HepG2 (cell line): ENCODE data around the gene C16orf78. TPM values are rescaled to one million over a fixed set of nuclear protein-coding genes. Genes with fewer than 3 reads are reported as not detected.

Experiments used
- ATAC-seq: fragments of 200-7000 bp; cut with Tn5 transposase; 3 replicates; pipeline ENCODE4 v1.9.1; 2020; ENCODE audit warnings: mild to moderate bottlenecking, moderate library complexity
- BruUV-seq: library from RNA; stranded (reverse); fragments of 400-500 nt; replicated peaks from 2 replicates; lab custom pipeline; 2021; lab: Mats Ljungman, UMichigan
- CTCF ChIA-PET: fragments of 300-600 bp; formaldehyde crosslinking; extraction: SDS; loops from one replicate; lab custom pipeline; 2021; ENCODE audit warnings: low total read pairs, inconsistent platforms, low intra/inter-chr PET ratio; lab: Yijun Ruan, JAX
- POLR2A ChIA-PET: fragments of 350-600 bp; sonication (Branson Sonifier 250); formaldehyde crosslinking; loops from one replicate; lab custom pipeline; 2020; ENCODE audit warnings: antibody characterized with exemption, inconsistent platforms; lab: Yijun Ruan, JAX
- DNase-seq: peaks from one replicate; pipeline ENCODE4 v3.0.0-alpha.2; 2015; ENCODE audit warnings: low spot score
- FAIRE-seq: peaks from 3 replicates; lab custom pipeline; 2011; peaks lifted over from hg19 to GRCh38; lab: Jason Lieb, UNC
- H2AFZ ChIP-seq: one replicate; pipeline ENCODE4 v1.6.1; 2011; ENCODE audit warnings: low read length, inconsistent platforms
- H3K27ac ChIP-seq: fragments of 300-600 bp; 3 replicates; pipeline ENCODE4 v1.8.0; 2011; ENCODE audit warnings: mixed run types, mild to moderate bottlenecking, mixed read lengths, low read length, inconsistent platforms; ENCODE audit not compliant: insufficient read depth; ENCODE audit errors: extremely low read length
- H3K27me3 ChIP-seq, 2 experiments: fragments of 200-600 bp in 1 of 2; 2 replicates in 1 of 2; 3 replicates in 1 of 2; pipeline versions ENCODE4 v1.6.0 to v1.8.0; 2011; ENCODE audit warnings: low read length in 2 of 2, mild to moderate bottlenecking in 2 of 2, moderate library complexity in 2 of 2, inconsistent platforms in 1 of 2; ENCODE audit not compliant: insufficient read depth in 2 of 2, control insufficient read depth in 1 of 2
- H3K36me3 ChIP-seq, 2 experiments: fragments of 200-600 bp in 1 of 2; replicated peaks in 1 of 2; 2 replicates in 1 of 2; 3 replicates in 1 of 2; pipeline versions ENCODE4 v1.5.1 to v1.8.0; 2011; ENCODE audit warnings: low read length in 2 of 2, inconsistent platforms in 1 of 2; ENCODE audit not compliant: insufficient read depth in 2 of 2, control insufficient read depth in 1 of 2
- H3K4me1 ChIP-seq: 2 replicates; pipeline ENCODE4 v1.5.1; 2012; ENCODE audit warnings: low read length, inconsistent platforms; ENCODE audit not compliant: insufficient read depth
- H3K4me2 ChIP-seq: 2 replicates; pipeline ENCODE4 v1.6.0; 2011; ENCODE audit warnings: low read depth, low read length, inconsistent platforms
- H3K4me3 ChIP-seq, 3 experiments: fragments of 200-600 bp in 1 of 3; sonication (generic), shearing (Covaris generic) in 1 of 3; replicated peaks in 1 of 3; 2 replicates each; pipeline ENCODE4 v1.5.1; 2011 to 2016; ENCODE audit warnings: low read length in 3 of 3, inconsistent platforms in 2 of 3, low read depth in 2 of 3, mild to moderate bottlenecking in 2 of 3, control low read depth in 1 of 3, mixed read lengths in 1 of 3; ENCODE audit not compliant: insufficient read depth in 1 of 3
- H3K79me2 ChIP-seq: one replicate; pipeline ENCODE4 v1.6.1; 2011; ENCODE audit warnings: low read length, inconsistent platforms; ENCODE audit not compliant: insufficient read depth
- H3K9ac ChIP-seq: 2 replicates; pipeline ENCODE4 v1.6.0; 2011; ENCODE audit warnings: mild to moderate bottlenecking, low read depth, low read length, inconsistent platforms; ENCODE audit not compliant: insufficient read depth
- H3K9me3 ChIP-seq: 2 replicates; pipeline ENCODE4 v1.5.1; 2012; ENCODE audit warnings: mild to moderate bottlenecking, low read length
- H4K20me1 ChIP-seq: 2 replicates; pipeline ENCODE4 v1.6.0; 2011; ENCODE audit warnings: inconsistent platforms, mild to moderate bottlenecking, low read length, moderate library complexity; ENCODE audit not compliant: insufficient read depth
- CC2D1A ChIP-seq: sonication (generic); formaldehyde crosslinking; IDR thresholded peaks from 2 replicates; pipeline ENCODE4 v1.8.1; 2023; ENCODE audit warnings: mild to moderate bottlenecking, missing genetic modification reagents
- HMG20A ChIP-seq: IDR thresholded peaks from 2 replicates; pipeline ENCODE4 v1.6.1; 2016; ENCODE audit warnings: borderline replicate concordance
- HNF4G ChIP-seq, 2 experiments: sonication (generic) in 1 of 2; formaldehyde crosslinking in 1 of 2; IDR thresholded peaks; 2 replicates each; pipeline versions ENCODE4 v1.4.0 to v1.6.1; 2011 to 2020; ENCODE audit warnings: borderline replicate concordance in 2 of 2, low read depth in 2 of 2, mild to moderate bottlenecking in 2 of 2, low read length in 1 of 2, missing genetic modification reagents in 1 of 2, moderate library complexity in 1 of 2
- PAF1 ChIP-seq: IDR thresholded peaks from 2 replicates; pipeline ENCODE4 v1.6.1; 2016; ENCODE audit warnings: missing genetic modification reagents, missing compliant biosample characterization
- YEATS2 ChIP-seq: sonication (generic); formaldehyde crosslinking; IDR thresholded peaks from 2 replicates; pipeline ENCODE4 v1.4.0; 2020; ENCODE audit warnings: missing genetic modification reagents, borderline replicate concordance
- ZNF253 ChIP-seq: sonication (generic); formaldehyde crosslinking; IDR thresholded peaks from 2 replicates; pipeline ENCODE4 v1.8.0; 2022; ENCODE audit warnings: mild to moderate bottlenecking, missing genetic modification reagents, borderline replicate concordance
- ZNF317 ChIP-seq: sonication (generic); formaldehyde crosslinking; IDR thresholded peaks from 2 replicates; pipeline ENCODE4 v1.5.0; 2020; ENCODE audit warnings: mild to moderate bottlenecking, missing genetic modification reagents
- WGBS: methylation state at CpG from one replicate; pipeline ENCODE4 v1.1.6; 2017; ENCODE audit warnings: low lambda C conversion rate; 5-methylcytosine and 5-hydroxymethylcytosine counted together
- in situ Hi-C: cut with HindIII; loops from 2 replicates; pipeline ENCODE4 v1.10.0; 2017; ENCODE audit warnings: low pct_unique_long_range_greater_than_20kb; ENCODE audit not compliant: extremely low pct_ligation_motif_present
- intact Hi-C: fragments of 100-400 bp; cut with micrococcal nuclease; formaldehyde crosslinking; loops from one replicate; pipeline ENCODE4 v1.10.0; 2022; ENCODE audit not compliant: unreplicated experiment
- polyA plus RNA-seq, 8 experiments: library from polyadenylated mRNA; depleted of rRNA in 3 of 8; stranded (reverse) in 7 of 8; unstranded in 1 of 8; fragments of >200 nt; fragmentation: Illumina TruSeq in 4 of 8; extraction: Trizol in 4 of 8; gene quantifications; 2 replicates each; pipeline versions ENCODE4 v1.2.1 to v1.2.3, GENCODE V29; 2011 to 2016; ENCODE audit warnings: low read depth in 4 of 8, missing spikeins in 1 of 8, mixed read lengths in 1 of 8; ENCODE audit not compliant: insufficient read depth in 1 of 8
- total RNA-seq, 5 experiments: library from RNA; depleted of rRNA; stranded (reverse); fragments of >200 nt; fragmentation: Illumina TruSeq; extraction: Trizol; gene quantifications; 2 replicates each; pipeline ENCODE4 v1.2.3, GENCODE V29; 2016; ENCODE audit warnings: low read depth in 1 of 5
- TF ChIP-seq, protein P1 (sequence below): sonication (generic); formaldehyde crosslinking; IDR thresholded peaks from 2 replicates; pipeline ENCODE4 v1.5.1; 2020; ENCODE audit warnings: mild to moderate bottlenecking, missing genetic modification reagents, borderline replicate concordance
- TF ChIP-seq, protein P2 (sequence below): sonication (generic); formaldehyde crosslinking; IDR thresholded peaks from 2 replicates; pipeline ENCODE4 v1.5.0; 2020; ENCODE audit warnings: mild to moderate bottlenecking, low read depth, missing genetic modification reagents, borderline replicate concordance
- TF ChIP-seq, protein P3 (sequence below): sonication (generic); formaldehyde crosslinking; IDR thresholded peaks from 2 replicates; pipeline ENCODE4 v1.4.0; 2020; ENCODE audit warnings: missing genetic modification reagents
- TF ChIP-seq, protein P4 (sequence below): sonication (generic); formaldehyde crosslinking; conservative IDR thresholded peaks from 2 replicates; pipeline ENCODE4 v1.8.1; 2023; ENCODE audit warnings: missing genetic modification reagents

Gene C16orf78
- total and polyA plus RNA-seq, 2 of the 13 experiments (the other 11 are each of a cell fraction or from before 2014, with no cell fraction given): not detected

DNA sequence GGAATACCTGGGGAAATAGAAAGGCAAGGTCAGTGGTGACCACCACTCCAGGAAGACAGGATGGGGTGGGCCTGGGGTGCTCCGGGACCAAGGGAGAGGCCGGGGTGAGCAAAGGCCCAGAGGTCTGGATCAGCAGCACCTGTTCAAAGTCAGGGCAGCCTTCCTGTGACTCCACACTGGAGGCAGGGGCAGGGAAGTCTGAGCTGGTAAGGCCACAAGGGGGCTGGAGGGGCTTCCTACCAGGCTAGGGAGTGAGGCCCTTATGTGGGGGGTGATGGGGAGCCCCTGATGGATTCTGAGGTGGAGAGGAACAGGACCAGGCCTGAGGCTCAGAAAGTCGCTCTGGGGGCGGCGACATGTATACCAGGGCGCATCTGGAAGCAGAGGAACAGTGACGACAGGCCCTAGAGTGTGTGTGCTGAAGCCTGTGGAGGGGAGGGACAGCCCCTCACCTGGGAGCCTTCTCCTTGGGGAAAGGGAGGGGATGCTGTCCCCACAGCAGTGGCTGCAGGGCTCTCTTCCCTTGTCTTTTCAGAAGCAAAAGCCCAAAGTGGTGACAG, 3.7 kb downstream of the C16orf78 start:
- FAIRE-seq: no peak
- TF ChIP-seq, protein P1, sequence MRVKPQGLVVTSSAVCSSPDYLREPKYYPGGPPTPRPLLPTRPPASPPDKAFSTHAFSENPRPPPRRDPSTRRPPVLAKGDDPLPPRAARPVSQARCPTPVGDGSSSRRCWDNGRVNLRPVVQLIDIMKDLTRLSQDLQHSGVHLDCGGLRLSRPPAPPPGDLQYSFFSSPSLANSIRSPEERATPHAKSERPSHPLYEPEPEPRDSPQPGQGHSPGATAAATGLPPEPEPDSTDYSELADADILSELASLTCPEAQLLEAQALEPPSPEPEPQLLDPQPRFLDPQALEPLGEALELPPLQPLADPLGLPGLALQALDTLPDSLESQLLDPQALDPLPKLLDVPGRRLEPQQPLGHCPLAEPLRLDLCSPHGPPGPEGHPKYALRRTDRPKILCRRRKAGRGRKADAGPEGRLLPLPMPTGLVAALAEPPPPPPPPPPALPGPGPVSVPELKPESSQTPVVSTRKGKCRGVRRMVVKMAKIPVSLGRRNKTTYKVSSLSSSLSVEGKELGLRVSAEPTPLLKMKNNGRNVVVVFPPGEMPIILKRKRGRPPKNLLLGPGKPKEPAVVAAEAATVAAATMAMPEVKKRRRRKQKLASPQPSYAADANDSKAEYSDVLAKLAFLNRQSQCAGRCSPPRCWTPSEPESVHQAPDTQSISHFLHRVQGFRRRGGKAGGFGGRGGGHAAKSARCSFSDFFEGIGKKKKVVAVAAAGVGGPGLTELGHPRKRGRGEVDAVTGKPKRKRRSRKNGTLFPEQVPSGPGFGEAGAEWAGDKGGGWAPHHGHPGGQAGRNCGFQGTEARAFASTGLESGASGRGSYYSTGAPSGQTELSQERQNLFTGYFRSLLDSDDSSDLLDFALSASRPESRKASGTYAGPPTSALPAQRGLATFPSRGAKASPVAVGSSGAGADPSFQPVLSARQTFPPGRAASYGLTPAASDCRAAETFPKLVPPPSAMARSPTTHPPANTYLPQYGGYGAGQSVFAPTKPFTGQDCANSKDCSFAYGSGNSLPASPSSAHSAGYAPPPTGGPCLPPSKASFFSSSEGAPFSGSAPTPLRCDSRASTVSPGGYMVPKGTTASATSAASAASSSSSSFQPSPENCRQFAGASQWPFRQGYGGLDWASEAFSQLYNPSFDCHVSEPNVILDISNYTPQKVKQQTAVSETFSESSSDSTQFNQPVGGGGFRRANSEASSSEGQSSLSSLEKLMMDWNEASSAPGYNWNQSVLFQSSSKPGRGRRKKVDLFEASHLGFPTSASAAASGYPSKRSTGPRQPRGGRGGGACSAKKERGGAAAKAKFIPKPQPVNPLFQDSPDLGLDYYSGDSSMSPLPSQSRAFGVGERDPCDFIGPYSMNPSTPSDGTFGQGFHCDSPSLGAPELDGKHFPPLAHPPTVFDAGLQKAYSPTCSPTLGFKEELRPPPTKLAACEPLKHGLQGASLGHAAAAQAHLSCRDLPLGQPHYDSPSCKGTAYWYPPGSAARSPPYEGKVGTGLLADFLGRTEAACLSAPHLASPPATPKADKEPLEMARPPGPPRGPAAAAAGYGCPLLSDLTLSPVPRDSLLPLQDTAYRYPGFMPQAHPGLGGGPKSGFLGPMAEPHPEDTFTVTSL (CRISPR knock-in tag): no peak
- TF ChIP-seq, protein P2, sequence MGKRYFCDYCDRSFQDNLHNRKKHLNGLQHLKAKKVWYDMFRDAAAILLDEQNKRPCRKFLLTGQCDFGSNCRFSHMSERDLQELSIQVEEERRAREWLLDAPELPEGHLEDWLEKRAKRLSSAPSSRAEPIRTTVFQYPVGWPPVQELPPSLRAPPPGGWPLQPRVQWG: no peak
- TF ChIP-seq HNF4G (IDR thresholded peaks at IDR 0.05; ENCODE audit: borderline replicate concordance, low read depth, low read length) (no peak), HNF4G (CRISPR knock-in tag; IDR thresholded peaks at IDR 0.05; ENCODE audit: borderline replicate concordance, low read depth) (no peak), ZNF317 (CRISPR knock-in tag) (no peak), YEATS2 (CRISPR knock-in tag) (no peak), PAF1 (CRISPR knock-in tag) (no peak), HMG20A (CRISPR knock-in tag) (no peak), ZNF253 (CRISPR knock-in tag) (no peak), CC2D1A (no peak)
- TF ChIP-seq, protein P3, sequence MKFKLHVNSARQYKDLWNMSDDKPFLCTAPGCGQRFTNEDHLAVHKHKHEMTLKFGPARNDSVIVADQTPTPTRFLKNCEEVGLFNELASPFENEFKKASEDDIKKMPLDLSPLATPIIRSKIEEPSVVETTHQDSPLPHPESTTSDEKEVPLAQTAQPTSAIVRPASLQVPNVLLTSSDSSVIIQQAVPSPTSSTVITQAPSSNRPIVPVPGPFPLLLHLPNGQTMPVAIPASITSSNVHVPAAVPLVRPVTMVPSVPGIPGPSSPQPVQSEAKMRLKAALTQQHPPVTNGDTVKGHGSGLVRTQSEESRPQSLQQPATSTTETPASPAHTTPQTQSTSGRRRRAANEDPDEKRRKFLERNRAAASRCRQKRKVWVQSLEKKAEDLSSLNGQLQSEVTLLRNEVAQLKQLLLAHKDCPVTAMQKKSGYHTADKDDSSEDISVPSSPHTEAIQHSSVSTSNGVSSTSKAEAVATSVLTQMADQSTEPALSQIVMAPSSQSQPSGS (CRISPR knock-in tag): no peak
- TF ChIP-seq, protein P4, sequence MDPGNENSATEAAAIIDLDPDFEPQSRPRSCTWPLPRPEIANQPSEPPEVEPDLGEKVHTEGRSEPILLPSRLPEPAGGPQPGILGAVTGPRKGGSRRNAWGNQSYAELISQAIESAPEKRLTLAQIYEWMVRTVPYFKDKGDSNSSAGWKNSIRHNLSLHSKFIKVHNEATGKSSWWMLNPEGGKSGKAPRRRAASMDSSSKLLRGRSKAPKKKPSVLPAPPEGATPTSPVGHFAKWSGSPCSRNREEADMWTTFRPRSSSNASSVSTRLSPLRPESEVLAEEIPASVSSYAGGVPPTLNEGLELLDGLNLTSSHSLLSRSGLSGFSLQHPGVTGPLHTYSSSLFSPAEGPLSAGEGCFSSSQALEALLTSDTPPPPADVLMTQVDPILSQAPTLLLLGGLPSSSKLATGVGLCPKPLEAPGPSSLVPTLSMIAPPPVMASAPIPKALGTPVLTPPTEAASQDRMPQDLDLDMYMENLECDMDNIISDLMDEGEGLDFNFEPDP: no peak
- TF ChIP-seq, all 625 proteins: peak for 0
- Histone ChIP-seq H3K36me3 (no peaks in the 10 kb centered on the region), H3K9ac (no peak overlapping the region), H3K27ac (no peak overlapping the region), H3K4me1 (no peaks in the 10 kb centered on the region), H3K79me2 (no peaks in the 10 kb centered on the region), H3K4me3 (no peak overlapping the region), H4K20me1 (no peaks in the 10 kb centered on the region), H3K4me2 (no peak overlapping the region), H3K9me3 (no peaks in the 10 kb centered on the region), H3K27me3 (peaks cover 5 to 23% of the 10 kb centered on the region in 2 experiments; a peak in 3 of 5 replicates), H2AFZ (no peak overlapping the region)
- intact Hi-C loops: no loop called here
- no peak for DNase-seq
- WGBS: 11% methylated on average over 7 of the region's 7 CpGs
- ATAC-seq: no peak; the same call in 2 of the 3 replicates
- BruUV-seq: no TSS peak
- ChIA-PET POLR2A (no interaction called here), CTCF (no interaction called here)
- in situ Hi-C loops: no loop called here
